Iris pigment epithelial cell (primary cell): ENCODE results near the gene GNA15.

Experiments
- DNase-seq: peaks from one replicate; pipeline ENCODE4 v3.0.0-alpha.2; 2011; ENCODE audit warnings: low read depth

The GNA15 gene

DNA sequence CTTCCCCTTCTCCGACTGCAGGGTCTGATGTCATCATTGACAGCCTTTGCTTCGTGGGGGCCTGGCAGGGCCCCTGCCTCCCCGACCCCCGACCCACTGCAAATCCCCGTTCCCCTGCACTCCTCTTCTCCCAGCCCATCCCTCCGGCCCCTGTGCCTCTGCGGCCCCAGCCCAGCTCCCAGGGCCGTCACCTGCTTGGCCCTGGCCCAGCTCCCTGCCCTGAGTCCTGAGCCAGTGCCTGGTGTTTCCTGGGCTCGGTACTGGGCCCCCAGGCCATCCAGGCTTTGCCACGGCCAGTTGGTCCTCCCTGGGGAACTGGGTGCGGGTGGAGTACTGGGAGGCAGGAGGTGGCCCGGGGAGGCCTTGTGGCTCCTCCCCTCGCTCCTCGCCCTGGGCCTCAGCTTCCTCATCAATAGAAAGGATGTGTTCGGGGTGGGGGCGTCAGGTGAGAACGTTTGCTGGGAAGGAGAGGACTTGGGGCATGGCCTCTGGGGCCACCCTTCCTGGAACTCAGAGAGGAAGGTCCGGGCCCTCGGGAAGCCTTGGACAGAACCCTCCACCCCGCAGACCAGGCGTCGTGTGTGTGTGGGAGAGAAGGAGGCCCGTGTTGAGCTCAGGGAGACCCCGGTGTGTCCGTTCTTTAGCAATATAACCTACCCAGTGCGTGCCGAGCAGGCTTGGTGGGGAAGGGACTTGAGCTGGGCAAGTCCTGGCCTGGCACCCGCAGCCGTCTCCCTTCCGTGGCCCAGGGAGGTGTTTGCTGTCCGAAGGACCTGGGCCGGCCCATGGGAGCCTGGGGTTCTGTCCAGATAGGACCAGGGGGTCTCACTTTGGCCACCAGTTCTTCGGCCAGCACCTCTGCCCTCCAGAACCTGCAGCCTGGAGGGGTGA, 72.7 kb downstream of the GNA15 start:
- no peak for DNase-seq

DNA sequence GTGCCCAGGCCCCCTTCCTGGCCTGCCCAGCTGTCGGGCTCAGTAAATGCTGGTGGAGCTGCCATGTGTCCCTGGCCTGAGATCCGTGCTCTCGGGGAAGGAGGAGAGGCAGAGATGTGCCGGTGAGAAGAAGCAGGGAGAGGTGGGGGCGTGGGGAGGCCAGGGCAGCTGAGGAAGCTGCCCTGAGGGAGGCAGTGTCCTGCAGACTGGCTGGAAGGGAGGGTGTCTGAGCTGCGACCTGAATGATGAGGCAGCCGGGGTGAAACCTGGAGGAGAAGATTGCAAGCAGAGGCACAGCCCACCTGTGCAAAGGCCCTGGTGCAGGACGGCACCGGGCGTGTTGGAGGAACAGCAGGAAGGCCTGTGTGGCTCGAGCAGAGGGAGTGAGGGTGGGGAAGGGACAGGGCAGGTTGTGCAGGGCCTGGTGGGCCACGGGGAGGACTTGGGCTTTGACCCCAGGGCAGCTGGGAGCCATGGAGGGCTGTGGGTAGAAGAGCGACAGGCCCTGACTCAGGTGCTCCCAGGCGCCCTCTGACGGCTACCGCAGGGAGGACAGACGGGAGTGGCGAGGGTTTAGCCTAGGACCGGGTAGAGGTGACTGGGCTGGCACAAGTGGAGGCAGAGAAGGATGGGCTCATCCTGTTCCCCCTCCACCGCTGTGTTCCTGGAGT, 74.6 kb downstream of the GNA15 start:
- peak; percentile 21 for DNase-seq

DNA sequence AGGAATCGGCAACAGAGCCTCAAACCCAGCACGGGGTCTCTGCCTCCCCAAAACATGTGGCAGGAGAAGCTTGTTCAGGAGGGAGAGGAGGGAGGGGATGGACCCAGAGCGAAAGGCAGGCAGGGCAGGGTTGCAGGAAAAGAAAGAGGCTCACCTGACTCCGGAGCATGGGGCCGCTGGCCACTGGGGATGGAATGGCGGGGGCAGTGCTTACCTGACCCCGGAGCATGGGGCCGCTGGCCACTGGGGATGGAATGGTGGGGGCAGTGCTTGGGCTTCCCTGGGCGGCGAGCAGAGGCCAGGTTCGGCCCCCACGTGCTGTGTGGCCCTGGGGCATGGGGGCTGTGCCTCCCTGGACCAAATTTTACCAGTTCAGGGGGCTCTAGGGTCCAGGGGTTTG, 75.4 kb downstream of the GNA15 start:
- DNase-seq: no peak

- no peak for DNase-seq
Observed at GRCh38 chr19:3213159-3213558, 77.3 kb downstream of the GNA15 start.
